Fibroblast of pulmonary artery (primary cell): ENCODE data around the gene EIF2B4.
A peak's percentile ranks its signal among the peaks of the same experiment; 100 is the strongest.

Source experiments
- DNase-seq: peaks from one replicate; pipeline ENCODE4 v3.0.0-alpha.2; 2010; ENCODE audit warnings: low read depth
- H3K4me3 ChIP-seq: replicated peaks from 2 replicates; pipeline ENCODE4 v1.5.1; 2011; ENCODE audit warnings: low read depth, mild to moderate bottlenecking, control low read depth, low read length, moderate library complexity
- TF ChIP-seq, protein P1 (sequence below): IDR thresholded peaks from 2 replicates; pipeline ENCODE4 v1.5.1; 2011; ENCODE audit warnings: mild to moderate bottlenecking, control low read depth, low read length, inconsistent platforms; ENCODE audit errors: missing control alignments

Gene EIF2B4

DNA sequence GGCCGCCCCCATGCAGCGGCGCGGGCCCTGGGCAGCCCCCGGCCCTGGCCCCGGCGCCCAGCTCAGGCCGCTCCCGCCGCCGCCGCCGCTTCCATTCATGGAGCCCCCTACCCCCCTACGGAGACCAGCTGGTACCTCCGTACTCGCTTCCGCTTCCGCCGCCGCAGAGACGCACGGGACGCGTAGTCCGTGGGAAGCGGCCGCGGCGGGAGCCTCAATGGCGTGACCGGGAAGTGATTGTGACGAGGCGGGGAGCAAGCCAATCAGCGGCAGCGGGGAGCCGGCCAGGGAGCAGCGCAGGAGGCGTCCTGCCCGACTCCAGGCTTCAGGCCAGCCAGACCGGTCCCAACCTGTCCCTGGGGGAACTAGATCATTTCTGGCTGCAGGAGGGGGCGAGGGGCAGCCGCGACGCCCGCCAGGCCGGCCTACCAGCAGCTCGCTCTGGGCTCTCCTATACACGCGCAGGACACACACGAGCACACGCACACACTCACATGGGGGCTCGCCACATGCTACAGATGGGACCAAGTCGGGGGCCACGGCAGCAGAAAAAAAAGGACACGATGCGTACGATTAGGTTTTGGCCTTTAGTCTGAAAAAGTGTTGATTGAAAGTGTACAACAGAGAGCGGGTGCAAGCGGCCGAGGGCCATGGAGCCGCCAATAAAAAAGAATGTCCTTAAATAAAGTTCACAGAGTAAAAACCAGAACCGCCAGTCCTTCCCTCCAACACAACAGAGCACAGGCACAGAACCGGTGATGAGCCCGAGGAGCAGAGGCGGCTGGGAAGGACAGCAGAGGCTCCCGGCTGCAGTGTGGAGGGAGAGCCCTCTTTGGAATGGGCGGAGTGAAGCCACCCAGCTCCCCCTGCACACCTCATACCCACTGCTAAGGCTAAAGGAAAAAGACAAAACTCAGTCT is 10.7 kb upstream of the EIF2B4 start, which contains the start of gene ZNF513:
Gene ZNF513 (minus strand): TSS at position 109 of the 920 bp plus-strand sequence. CDS start 208 bp downstream, outside the sequence.
- TF ChIP-seq, protein P1, sequence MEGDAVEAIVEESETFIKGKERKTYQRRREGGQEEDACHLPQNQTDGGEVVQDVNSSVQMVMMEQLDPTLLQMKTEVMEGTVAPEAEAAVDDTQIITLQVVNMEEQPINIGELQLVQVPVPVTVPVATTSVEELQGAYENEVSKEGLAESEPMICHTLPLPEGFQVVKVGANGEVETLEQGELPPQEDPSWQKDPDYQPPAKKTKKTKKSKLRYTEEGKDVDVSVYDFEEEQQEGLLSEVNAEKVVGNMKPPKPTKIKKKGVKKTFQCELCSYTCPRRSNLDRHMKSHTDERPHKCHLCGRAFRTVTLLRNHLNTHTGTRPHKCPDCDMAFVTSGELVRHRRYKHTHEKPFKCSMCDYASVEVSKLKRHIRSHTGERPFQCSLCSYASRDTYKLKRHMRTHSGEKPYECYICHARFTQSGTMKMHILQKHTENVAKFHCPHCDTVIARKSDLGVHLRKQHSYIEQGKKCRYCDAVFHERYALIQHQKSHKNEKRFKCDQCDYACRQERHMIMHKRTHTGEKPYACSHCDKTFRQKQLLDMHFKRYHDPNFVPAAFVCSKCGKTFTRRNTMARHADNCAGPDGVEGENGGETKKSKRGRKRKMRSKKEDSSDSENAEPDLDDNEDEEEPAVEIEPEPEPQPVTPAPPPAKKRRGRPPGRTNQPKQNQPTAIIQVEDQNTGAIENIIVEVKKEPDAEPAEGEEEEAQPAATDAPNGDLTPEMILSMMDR = no peak
- DNase-seq = peak; percentile 96
- peak within 1 kb of the TSS; percentile 87 for H3K4me3 ChIP-seq

DNA sequence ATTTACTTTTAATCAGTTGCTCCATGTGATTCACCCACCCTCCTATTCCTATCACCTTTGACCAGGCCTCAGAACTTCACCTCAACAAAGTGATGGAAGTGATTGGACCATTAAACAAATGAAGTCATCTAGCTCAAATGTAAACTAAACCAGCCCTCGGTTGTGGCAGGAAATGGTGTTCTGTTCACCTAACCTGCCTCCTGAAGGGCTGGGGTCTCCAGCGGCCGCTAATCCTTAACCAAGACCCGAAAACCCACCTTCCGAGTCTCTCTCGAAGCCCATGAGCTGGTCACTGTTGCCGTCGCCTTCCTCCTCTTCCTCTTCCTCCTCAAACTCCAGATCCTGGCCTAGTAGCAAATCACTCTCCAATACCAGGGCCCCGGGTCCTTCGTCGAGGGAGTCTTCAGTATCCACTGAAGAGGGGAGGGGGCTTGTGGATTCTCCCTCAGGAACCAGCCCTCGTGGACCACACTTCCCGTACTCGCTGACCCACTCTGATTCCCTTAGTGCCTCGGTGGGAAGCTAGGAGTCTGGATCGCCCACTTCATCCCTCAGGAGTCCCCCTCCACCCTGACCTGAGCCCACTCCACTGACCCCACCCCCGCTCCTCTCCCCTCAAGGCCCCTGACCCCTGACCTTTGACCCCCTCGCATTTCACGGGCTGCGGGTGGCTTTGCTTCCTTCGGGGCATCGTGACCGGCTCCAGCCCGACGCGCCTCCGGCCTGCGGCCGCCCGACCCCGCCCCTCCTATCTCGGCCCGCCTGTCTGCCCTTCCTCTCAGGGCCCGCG is 9.9 kb upstream of the EIF2B4 start:
- H3K4me3 ChIP-seq = peak overlapping the region; percentile 87
- DNase-seq = peak; percentile 29
- TF ChIP-seq, protein P1 = no peak

DNA sequence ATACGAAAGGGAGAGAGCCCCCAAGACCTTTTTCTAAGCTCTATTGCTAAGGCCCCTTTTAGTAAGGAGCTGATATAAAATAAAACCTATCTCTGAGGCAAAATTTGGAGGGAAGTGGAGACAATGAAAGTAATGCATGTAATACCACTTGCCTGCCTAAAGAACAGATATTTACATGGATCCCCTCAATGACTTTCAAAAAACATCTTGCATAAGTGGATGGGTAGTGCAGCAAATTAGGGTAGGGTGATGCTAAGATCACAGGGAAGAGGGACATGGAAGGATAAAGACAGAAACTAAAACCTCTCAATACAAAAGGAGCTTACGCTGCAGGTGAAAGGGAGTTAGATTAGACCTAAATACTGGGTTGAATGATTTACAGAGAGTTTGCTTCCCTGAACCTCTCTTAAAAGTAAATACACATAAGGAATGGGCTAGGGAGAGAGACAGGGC is 9.3 kb upstream of the EIF2B4 start:
- peak overlapping the region; percentile 87 for H3K4me3 ChIP-seq
- no peak for DNase-seq
- TF ChIP-seq, protein P1 = no peak

DNA sequence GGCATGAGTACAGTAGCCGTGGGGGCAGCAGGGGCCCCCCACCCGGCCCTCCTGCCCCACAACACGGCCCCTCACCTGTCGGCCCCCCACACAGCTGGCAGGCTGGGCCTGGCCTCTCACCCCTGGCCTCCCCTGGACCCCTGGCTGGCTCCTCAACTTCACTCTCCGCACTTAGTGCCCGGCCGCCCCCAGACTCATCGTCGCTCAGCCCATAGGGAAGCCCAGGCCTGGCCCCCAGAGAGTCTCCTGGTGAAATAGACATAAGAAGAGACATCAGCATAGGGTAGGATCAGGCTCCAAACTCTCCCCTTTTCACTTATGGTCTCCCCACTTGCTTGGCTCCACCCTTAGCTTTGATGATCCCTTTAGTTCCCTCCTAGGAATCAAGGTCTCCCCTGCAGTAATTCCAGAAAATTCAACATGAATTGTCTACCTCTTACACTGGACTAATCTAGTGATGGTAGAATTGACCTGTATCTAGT is 8.7 kb upstream of the EIF2B4 start:
- H3K4me3 ChIP-seq = peak overlapping the region; percentile 87
- DNase-seq = no peak
- TF ChIP-seq, protein P1 = no peak

DNA sequence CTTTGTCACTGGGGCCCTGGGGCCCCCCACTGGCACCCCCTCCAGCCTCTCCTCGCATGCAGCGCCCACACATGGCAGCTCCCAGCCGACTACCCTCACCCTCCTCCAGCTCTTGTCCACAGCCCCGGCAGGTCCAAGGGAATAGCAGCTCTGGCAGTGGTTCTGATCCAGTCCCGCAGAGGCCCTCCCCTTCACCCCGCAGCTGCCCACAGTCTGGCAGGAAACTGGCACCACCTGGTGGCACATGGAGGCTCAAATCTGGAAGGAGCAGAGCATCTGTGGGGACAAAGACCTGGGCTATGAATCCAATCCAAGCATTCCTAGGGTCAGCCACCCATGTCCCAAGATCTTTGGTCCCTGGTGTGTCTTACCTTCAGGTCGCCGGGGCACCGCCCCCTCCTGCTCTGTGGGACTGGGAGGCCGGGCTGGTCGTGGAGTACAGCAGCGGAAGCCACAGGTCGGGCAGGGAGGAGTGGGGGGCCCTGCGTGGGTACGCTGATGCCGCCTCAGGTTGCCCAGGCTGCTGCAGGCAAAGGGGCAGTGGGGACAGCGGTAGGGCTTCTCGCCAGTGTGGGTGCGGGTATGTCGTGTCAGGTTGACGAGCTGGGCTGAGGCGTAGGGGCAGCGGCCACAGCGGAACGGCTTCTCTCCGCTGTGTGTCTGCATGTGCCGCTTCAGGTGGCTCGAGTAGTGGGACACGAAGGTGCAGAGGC is 8.1 kb upstream of the EIF2B4 start:
- TF ChIP-seq, protein P1 = peak; percentile 15
- H3K4me3 ChIP-seq = no peak overlapping the region
- DNase-seq = no peak

DNA sequence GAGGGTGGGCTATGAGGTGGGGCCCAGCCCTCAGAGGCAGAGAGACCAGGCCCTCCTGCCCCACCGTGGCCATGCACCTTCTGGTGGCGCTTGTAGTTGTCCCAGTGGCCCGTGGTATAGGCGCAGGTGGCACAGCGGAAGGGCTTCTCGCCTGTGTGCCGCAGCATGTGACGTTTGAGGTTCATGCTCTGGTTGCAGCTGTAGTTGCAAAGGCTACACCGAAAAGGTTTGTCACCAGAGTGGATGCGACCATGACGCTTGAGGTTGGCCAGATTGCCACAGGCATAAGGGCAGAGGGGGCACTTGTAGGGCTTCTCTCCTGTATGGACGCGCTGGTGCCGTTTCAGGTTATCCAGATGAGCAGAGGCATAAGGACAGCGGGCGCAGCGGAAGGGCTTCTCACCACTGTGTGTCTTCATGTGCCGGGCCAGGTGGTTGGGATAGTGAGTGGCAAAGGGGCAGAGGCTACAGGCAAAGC is 7.5 kb upstream of the EIF2B4 start:
- no peak overlapping the region for H3K4me3 ChIP-seq
- TF ChIP-seq, protein P1 = no peak
- DNase-seq = no peak
